Hematopoietic multipotent progenitor cell (in vitro differentiated cells): ENCODE measurements around the gene PGRMC2. TPM values are rescaled to one million over a fixed set of nuclear protein-coding genes. Genes with fewer than 3 reads are reported as not detected.

Source experiments
- DNase-seq, 3 donors: peaks; one replicate each; pipeline ENCODE4 v3.0.0-alpha.2; 2011 to 2015; ENCODE audit warnings: low read depth in 2 of 3, low spot score in 2 of 3
- total RNA-seq: library from RNA; depleted of rRNA; stranded (reverse); fragments of >200 nt; gene quantifications from one replicate; pipeline ENCODE4 v1.2.3, GENCODE V29; 2012

PGRMC2 gene
- total RNA-seq, 1 donor: 4.8 TPM

GRCh38 chr4:128225148-128225547, 62.5 kb downstream of the PGRMC2 start:
- no peak for DNase-seq

GRCh38 chr4:128221586-128221985, 66.0 kb downstream of the PGRMC2 start:
- DNase-seq: no peak

- DNase-seq: peak in 2 of 3 donors; percentile 28 to 67
Measured at GRCh38 chr4:128220286-128221235, 67.1 kb downstream of the PGRMC2 start.

Other genes with a start within 250 kb of the PGRMC2 start
- 6.7 TPM for gene LARP1B, start 226.5 kb downstream of the PGRMC2 start, total RNA-seq